ENCODE data around the gene PPP2R5B. TPM values are rescaled to one million over a fixed set of nuclear protein-coding genes. Genes with fewer than 3 reads are reported as not detected.

Gene PPP2R5B
- total RNA-seq, 1 experiment from 2014 or later = 14.0 TPM

DNA sequence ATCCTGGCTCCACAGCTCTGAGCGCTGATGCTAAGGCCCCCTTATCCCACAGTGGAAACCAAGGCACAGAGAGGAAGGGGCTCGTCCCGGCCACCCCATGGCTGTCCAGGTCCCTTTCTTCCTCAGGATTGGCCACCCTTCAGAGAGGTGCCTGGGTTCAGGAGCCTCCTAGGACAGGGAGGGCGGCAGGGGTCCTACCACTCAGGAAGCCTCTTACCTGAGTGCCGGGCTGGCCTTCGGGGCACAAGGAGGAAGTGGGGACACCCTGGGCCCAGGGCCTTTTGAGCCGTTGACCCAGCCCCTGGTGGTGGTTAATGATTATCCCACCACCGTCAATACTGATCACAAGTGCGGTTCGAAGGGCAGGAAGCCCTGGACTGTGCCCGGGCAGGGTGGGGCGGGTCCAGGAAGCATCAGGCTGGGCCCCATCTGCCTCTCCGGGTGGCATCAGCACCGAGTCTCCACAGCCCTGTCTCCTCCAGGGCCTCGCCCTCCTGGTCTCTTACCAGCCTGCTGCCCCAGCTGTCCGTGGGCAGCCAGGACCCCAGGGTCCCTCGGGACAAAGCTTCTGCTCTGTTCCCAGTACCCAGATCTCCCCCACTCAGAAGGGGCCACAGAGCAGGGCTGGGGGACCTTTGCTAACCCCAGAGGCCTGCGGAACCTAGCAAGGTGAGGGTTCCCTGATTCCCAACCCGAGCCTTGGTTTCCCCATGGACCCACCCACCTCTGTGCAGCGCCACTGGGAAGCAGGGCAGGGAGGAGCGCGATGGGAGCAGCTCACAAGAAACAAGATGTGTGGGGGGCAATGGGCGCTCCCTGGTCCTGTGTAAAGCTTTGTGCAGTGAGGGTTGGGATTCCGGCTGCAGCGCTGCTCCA is 31.1 kb upstream of the PPP2R5B start:
- Histone ChIP-seq H3K27me3 (ENCODE audit: control insufficient read depth, insufficient read depth, low read length) (no peaks in the 10 kb centered on the region), H3K27ac (ENCODE audit: low read length) (no peak overlapping the region), H3K36me3 (ENCODE audit: control insufficient read depth, insufficient read depth, low read length) (no peaks in the 10 kb centered on the region), H3K4me3 (ENCODE audit: low read depth in 2 of 2, low read length in 2 of 2) (no peak overlapping the region), H3K9me3 (ENCODE audit: control insufficient read depth, insufficient read depth, low read depth, low read length) (no peaks in the 10 kb centered on the region), H3K4me1 (ENCODE audit: control insufficient read depth, insufficient read depth, low read length) (peaks cover 20% of the 10 kb centered on the region)
- in situ Hi-C loops (cut with HindIII; ENCODE audit: low pct_unique_long_range_greater_than_20kb, low sequenced_read_pairs) = no loop called here
- DNase-seq (ENCODE audit: low read depth, low spot score) (no peak), ATAC-seq (no peak)
- POLR2A ChIA-PET = interaction anchor here (0.5 to 0.8 kb wide), 2 partner anchors 11 to 29 kb away, joined by 3 read pairs; no protein-coding TSS in a partner anchor
- intact Hi-C loops (cut with micrococcal nuclease; ENCODE audit: unreplicated experiment) = loop anchor here (2.0 kb wide), 1 partner anchor 47 kb away; no protein-coding TSS in a partner anchor
- TF ChIP-seq, protein P1, sequence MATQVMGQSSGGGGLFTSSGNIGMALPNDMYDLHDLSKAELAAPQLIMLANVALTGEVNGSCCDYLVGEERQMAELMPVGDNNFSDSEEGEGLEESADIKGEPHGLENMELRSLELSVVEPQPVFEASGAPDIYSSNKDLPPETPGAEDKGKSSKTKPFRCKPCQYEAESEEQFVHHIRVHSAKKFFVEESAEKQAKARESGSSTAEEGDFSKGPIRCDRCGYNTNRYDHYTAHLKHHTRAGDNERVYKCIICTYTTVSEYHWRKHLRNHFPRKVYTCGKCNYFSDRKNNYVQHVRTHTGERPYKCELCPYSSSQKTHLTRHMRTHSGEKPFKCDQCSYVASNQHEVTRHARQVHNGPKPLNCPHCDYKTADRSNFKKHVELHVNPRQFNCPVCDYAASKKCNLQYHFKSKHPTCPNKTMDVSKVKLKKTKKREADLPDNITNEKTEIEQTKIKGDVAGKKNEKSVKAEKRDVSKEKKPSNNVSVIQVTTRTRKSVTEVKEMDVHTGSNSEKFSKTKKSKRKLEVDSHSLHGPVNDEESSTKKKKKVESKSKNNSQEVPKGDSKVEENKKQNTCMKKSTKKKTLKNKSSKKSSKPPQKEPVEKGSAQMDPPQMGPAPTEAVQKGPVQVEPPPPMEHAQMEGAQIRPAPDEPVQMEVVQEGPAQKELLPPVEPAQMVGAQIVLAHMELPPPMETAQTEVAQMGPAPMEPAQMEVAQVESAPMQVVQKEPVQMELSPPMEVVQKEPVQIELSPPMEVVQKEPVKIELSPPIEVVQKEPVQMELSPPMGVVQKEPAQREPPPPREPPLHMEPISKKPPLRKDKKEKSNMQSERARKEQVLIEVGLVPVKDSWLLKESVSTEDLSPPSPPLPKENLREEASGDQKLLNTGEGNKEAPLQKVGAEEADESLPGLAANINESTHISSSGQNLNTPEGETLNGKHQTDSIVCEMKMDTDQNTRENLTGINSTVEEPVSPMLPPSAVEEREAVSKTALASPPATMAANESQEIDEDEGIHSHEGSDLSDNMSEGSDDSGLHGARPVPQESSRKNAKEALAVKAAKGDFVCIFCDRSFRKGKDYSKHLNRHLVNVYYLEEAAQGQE (IDR thresholded peaks at IDR 0.05; ENCODE audit: insufficient read depth in 1 of 2, low read depth in 2 of 2, low read length in 1 of 2) = no peak
- TF ChIP-seq TCF7L2 (IDR thresholded peaks at IDR 0.05; ENCODE audit: low read depth, low read length) (no peak), POLR2AphosphoS5 (IDR thresholded peaks at IDR 0.05; ENCODE audit: low read depth, low read length) (no peak), SIN3A (IDR thresholded peaks at IDR 0.05; ENCODE audit: borderline replicate concordance, insufficient read depth, low read depth, low read length) (no peak)
- TF ChIP-seq, protein P2, sequence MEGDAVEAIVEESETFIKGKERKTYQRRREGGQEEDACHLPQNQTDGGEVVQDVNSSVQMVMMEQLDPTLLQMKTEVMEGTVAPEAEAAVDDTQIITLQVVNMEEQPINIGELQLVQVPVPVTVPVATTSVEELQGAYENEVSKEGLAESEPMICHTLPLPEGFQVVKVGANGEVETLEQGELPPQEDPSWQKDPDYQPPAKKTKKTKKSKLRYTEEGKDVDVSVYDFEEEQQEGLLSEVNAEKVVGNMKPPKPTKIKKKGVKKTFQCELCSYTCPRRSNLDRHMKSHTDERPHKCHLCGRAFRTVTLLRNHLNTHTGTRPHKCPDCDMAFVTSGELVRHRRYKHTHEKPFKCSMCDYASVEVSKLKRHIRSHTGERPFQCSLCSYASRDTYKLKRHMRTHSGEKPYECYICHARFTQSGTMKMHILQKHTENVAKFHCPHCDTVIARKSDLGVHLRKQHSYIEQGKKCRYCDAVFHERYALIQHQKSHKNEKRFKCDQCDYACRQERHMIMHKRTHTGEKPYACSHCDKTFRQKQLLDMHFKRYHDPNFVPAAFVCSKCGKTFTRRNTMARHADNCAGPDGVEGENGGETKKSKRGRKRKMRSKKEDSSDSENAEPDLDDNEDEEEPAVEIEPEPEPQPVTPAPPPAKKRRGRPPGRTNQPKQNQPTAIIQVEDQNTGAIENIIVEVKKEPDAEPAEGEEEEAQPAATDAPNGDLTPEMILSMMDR (IDR thresholded peaks at IDR 0.05) = no peak
- CTCF ChIA-PET = interaction anchor here (0.5 to 0.6 kb wide), 4 partner anchors 12 to 117 kb away, joined by 3 to 6 read pairs (median 4); no protein-coding TSS in a partner anchor
- BruUV-seq (replicated peaks) = no TSS peak

DNA sequence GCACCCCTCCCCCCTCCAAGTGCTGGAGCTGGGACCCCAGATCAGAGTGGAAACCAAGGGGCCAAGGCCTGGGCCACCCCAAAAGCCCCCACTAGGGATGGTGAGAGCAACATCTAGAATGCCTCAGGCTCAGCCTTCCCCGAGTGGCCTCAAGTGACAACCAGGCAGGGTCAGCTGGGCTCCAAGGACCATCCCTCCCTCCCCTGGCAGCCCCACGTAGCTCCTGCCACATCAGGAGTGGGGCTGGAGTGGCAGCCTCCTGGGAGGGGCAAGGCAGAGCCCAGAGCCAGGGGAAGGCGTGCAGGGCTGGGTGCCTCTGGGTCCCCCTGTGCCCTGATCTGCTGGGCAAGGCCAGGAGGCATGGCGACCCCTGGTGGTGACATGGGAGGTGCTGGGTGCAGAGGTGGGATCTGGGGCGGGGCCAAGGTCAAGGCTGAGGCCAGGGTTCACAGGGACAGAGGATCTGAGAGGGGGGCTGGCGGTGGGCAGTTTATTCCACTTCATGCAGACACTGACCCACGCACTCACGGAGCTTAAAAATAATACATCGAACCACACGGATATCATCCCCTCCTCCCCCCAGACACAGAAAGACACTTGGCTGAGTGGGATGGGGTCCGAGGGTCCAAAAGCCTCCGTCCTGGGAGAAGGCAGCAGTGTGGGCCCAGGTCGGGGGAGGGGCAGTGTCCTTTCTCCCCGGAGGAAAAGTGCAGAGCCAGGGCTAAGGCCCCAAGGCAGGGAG is 30.2 kb upstream of the PPP2R5B start:
- POLR2A ChIA-PET = interaction anchor here (0.6 to 0.8 kb wide), 3 partner anchors 30 to 108 kb away, joined by 3 to 7 read pairs (median 3); no protein-coding TSS in a partner anchor
- H3K27me3 ChIP-seq (ENCODE audit: control insufficient read depth, insufficient read depth, low read length) = no peaks in the 10 kb centered on the region
- H3K9me3 ChIP-seq (ENCODE audit: control insufficient read depth, insufficient read depth, low read depth, low read length) = no peaks in the 10 kb centered on the region
- H3K4me3 ChIP-seq (ENCODE audit: low read depth in 2 of 2, low read length in 2 of 2) = no peak overlapping the region
- in situ Hi-C loops (cut with HindIII; ENCODE audit: low pct_unique_long_range_greater_than_20kb, low sequenced_read_pairs) = no loop called here
- H3K36me3 ChIP-seq (ENCODE audit: control insufficient read depth, insufficient read depth, low read length) = no peaks in the 10 kb centered on the region
- BruUV-seq (replicated peaks) = no TSS peak
- DNase-seq (ENCODE audit: low read depth, low spot score) = no peak
- CTCF ChIA-PET = interaction anchor here (0.6 to 0.7 kb wide), 3 partner anchors 16 to 381 kb away, joined by 3 to 4 read pairs (median 4); no protein-coding TSS in a partner anchor
- peaks cover 12% of the 10 kb centered on the region for H3K4me1 ChIP-seq (ENCODE audit: control insufficient read depth, insufficient read depth, low read length)
- TF ChIP-seq SIN3A (IDR thresholded peaks at IDR 0.05; ENCODE audit: borderline replicate concordance, insufficient read depth, low read depth, low read length) = no peak
- TF ChIP-seq, protein P1 (IDR thresholded peaks at IDR 0.05; ENCODE audit: insufficient read depth in 1 of 2, low read depth in 2 of 2, low read length in 1 of 2) = peak in 1 of 2 experiments; percentile 32; a peak in 1 of 4 replicates
- TF ChIP-seq, protein P2 (IDR thresholded peaks at IDR 0.05) = peak; percentile 99
- ATAC-seq = peak; percentile 88
- intact Hi-C loops (cut with micrococcal nuclease; ENCODE audit: unreplicated experiment) = loop anchor here (2.0 kb wide), 1 partner anchor 47 kb away; no protein-coding TSS in a partner anchor
- H3K27ac ChIP-seq (ENCODE audit: low read length) = no peak overlapping the region

Measured in Panc1 (cell line).